Measurements from ENCODE around the gene RIMKLB.

Gene RIMKLB, protein sequence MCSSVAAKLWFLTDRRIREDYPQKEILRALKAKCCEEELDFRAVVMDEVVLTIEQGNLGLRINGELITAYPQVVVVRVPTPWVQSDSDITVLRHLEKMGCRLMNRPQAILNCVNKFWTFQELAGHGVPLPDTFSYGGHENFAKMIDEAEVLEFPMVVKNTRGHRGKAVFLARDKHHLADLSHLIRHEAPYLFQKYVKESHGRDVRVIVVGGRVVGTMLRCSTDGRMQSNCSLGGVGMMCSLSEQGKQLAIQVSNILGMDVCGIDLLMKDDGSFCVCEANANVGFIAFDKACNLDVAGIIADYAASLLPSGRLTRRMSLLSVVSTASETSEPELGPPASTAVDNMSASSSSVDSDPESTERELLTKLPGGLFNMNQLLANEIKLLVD

DNA sequence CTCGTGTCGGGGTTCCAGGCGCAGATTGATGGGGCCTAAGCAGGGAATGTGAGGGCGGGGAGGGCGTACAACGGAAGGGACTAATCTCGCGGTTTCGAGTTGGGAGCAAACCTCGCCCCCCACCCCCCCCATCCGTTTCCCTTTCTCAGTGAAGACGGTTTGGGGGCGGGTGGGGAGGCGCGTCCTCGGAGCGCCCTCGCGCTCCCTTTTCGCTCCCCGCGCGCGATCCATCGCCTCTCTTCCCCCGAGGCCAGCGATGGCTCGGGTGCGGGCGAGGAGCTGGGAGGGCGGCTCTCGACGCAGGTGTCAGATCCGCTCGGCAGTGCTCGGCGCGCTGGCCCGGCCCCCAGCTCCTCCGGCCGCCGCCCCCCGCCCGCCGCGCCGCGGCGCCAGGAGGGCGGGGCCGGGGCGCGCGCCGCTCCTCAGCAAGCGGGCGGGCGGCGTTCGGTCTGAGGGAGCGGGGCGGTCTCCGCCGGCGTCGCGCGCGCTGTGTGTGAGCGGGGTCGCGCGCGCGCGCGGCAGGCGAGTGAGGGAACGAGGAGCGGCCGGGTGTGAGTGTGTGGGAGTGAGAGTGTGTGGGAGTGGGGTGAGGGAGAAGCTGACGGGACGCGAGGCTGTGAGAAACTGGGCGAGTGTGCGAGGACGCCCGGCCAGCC lies at the start of gene RIMKLB:
TSS of gene RIMKLB (plus strand) at position 516 of the 656 bp plus-strand sequence. CDS start 15,876 bp downstream, outside the sequence.
- peak; percentile 77 for DNase-seq

DNA sequence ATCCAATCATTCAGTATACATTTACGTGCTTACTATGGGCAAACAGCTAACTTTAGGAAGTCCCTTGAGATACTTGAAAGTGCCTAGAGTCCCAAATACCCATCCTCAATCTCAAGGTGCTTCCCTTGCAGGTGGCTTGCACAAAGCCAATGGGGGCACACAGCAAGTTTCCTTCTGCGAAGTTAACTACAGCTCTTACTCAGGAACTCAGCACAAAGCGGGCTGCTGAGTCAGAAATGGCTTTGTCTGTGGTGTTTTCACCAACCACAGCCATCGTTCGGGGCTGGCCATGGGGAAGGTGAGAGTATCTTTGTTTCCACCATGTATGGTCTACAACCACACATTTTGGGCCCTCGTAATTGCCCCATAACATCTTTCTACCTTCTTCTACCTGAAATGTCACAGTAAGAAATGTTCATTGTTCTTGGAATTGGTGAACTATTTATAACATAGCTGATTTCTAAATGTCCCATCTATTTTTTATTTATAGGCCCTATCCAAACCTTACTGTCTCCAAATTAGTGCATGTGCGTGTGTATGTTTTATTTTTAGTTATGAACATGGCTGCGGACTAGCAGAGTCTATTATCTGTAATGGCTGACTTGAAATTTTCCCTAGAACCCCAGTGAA lies 49.1 kb upstream of the RIMKLB start:
- peak; percentile 73 for DNase-seq

DNA sequence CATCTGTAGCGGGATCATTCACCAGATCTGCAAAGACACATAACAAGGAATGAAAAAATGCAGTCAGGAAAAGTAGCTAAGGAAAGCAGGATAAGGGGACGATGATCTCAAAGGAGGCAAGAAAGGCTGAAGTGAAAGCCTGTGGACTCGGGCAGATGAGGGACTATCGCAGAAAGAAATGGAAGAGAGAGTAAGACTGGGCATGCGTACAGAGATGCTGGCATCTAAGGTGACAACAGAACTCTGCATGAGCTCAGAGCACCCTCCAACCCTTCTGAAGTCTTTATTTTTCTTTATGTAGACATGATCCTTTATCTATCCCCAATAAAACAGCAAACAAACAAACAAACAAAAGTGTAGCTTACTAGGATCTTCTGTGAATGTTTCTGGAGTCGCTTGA lies 42.4 kb upstream of the RIMKLB start:
- no peak for DNase-seq

DNA sequence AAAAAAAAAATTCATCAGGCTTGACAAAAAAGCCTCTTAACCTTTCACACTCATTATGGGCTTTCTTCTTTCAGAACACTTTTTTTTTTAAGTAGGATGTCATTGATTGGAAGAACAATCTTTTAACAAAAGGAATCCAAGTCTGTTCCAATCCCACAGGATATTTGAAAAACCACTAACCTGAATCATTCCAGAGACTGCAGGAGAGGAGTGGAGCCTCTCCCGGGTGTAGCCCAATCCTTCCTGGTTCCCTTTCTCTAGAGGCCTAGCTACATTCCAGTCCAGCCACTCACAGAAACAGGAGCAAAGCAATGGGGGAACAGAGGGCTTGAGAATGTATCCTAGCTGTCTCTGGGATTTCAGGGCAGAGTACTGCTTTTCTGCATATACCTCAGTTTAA lies 39.4 kb upstream of the RIMKLB start:
- DNase-seq, result no peak

DNA sequence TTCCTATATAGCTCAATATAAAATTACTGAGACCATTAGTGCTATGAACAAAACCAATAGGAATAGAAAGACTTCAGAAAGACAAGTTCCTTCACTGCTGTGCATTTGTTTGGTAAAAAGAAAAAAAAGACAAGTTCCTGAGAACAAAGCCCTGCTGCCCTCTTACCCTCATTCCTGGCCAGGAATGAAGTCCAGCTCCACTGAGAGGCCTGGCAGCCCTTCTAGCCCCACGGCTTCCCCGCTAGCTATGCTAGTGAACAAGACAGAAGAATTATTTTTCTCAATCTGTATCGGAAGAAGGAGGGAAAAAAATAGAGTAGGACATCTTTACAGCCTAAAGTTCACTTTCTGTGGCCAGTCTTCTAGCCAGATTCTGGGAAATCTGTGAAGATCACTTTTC lies 36.8 kb upstream of the RIMKLB start:
- no peak for DNase-seq

DNA sequence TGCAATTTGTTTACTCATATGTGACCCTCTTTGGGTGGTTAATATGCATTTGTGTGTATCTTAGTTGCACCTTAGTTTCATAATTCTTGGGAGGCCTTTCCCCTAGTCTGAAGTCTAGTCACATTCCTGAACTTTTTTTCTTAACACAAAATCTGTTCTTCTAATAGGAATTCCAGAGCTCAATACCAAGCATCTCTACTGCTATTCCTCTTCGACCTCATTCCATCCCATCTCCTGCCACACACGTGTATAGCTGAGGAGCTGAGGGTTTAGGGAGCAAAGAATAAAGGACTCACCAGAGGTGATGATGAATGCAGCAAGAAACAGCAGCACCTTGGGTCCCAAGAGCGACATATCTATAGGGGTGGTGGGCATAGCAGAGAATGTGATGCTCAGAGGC lies 36.0 kb upstream of the RIMKLB start:
- DNase-seq, result no peak

DNA sequence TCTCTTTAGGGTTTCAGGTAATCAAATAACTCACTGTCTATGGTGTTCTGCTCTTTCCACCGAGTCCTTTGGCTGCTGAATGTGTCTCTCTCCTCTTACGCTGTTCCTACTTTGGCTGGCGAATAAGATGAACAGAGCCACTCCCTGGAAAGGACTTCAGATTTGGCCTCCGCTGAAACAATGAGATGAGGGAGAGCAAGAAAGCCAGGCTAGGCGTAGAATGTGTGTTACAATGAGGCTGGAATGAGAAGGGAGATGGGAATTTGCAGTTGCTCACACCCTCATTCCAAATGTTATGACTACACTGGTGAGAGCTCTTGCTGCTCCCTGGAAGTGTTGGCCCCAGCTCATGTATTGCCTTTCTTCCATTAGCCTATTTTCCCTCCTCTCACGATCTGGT lies 35.2 kb upstream of the RIMKLB start, which contains the start of gene MFAP5:
TSS of gene MFAP5 (minus strand) at position 234 of the 400 bp plus-strand sequence. CDS start 722 bp downstream, outside the sequence.
- DNase-seq, result no peak

DNA sequence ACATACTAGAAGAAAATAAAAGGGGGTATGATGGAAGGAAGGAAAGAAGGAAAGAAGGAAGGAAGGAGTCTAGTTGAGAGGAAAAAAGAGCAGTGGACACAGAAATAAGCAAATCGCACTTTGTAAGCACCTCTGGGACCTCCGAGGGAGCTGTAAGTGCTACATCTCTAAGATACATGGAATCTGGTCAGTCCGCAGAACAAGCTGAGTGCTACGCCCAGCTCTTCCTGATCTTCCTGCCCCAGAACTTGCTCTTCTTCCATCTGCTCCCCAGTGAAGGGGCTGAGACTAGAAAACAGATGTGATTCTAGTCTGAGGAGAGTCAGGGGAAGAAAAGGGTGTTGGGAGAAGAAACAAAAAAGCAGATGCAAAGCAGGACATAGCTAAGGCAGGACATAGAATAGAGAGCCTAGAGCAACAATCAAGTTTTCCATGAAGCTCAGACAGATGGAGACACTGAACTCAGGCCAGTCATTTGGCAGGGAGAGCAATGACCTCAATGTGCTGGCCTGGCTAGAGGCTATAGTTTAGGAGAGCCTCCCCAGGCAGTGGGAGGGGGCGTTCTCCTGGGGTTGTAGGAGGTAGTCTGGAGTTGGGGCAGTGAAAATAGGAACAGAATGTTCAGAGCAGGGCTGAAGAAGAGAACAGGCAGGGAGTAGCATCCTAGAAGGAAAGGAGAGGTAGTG lies 33.4 kb upstream of the RIMKLB start:
- no peak for DNase-seq

DNA sequence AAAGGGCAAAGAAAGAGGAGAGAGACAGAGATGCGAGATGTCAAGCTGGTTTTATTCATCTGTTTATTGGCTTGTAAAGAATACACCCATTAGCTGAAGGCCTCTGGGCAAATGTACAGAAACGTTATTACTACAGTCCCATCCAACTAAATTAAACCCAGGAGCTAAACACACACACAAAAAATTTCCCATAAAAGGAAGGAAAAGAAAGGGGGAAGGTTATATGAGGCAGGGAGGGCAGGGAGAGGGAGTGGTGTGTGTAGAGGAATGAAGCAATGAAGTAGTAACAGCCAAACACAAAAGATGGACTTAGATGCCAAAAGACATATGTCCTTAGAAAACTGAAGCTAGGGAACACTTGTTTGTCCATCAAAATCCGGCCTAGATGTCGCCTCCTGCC lies 32.0 kb upstream of the RIMKLB start:
- no peak for DNase-seq

DNA sequence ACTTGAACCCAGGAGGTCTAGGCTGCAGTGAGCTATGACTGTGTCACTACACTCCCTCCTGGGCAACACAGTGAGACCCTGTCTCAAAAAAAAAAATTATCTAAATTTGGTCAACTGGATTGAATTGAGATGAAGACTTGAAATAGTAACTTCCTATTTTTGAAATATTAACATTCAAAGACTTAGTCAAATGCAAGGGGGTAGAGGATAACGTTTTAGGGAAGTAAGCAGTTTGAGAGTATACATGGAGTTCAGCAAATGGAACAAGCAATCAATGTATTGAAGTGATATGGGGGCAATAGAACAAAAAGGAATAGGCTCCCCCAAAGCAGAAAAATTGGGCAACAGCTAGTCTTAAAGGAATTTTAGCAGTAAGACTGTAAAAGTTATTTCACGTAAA lies 30.5 kb upstream of the RIMKLB start:
- DNase-seq, result no peak

DNA sequence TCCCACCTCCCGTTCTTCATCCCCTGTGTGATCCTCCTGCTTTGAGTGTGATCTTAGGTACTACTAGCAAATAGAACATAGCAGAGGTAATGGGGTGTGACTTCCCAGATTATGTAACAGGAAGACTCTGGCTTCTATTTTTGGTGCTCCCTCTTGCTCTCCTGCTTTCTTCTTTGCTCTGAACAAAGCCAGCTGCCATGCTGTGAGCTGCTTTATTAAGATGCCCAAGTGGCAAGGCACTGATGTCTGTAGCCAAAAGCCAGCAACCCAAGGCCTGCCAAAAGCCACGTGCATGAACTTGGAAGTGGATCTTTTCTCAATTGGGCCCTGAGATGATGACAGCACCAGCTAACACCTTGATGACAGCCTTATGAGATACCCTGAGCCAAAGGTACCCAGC lies 29.4 kb upstream of the RIMKLB start:
- no peak for DNase-seq

DNA sequence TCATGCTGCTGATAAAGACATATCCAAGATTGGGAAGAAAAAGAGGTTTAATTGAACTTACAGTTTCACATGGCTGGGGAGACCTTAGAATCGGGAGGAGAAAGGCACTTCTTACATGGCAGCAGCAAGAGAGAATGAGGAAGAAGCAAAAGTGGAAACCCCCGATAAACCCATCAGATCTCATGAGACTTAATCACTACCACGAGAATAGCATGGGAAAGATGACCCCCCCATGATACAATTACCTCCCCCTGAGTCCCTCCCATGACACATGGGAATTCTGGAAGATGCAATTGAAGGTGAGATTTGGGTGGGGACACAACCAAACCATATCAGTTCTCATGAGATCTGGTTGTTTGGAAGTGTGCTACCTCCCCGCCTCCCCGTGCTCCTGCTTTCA lies 25.4 kb upstream of the RIMKLB start:
- no peak for DNase-seq

DNA sequence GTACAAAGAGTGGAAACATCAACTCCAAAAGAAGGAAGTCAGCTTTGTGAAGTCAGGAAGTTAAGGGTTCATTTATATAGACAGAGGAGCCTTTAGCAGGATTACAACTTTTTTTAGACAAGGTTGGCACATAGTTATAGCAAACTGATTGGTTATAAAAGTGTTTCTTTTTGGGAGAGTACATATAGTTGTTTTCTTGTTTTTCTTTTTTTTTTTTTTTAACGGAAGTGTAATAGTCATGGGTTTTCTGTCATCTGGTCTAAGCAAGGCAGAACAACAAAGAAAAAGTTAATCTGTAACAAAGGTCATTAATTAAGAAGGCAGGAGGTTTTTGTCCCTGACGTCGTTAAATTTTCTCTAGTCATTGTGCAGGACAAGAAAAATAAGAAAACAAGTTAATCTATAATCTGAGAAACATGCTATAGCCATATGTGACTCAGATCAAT lies 22.2 kb upstream of the RIMKLB start:
- DNase-seq, result no peak

DNA sequence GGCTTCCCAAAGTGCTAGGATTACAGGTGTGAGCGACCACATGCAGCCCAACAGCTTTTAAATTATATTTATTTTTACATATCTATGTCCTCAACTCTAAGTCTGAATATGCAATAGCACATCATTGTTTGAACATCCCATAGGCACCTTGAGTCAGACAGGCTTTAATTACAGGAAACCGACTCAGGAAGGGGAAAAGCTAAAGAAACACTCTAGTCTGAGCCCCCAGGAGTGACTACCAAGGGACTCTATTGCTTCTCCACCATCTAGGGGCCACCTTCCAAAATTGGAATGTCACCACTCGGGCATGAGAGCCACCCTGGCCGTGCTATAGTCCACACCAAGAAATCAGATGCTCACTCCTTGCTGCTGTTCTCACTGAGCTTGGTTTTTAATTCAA lies 21.1 kb upstream of the RIMKLB start:
- no peak for DNase-seq

DNA sequence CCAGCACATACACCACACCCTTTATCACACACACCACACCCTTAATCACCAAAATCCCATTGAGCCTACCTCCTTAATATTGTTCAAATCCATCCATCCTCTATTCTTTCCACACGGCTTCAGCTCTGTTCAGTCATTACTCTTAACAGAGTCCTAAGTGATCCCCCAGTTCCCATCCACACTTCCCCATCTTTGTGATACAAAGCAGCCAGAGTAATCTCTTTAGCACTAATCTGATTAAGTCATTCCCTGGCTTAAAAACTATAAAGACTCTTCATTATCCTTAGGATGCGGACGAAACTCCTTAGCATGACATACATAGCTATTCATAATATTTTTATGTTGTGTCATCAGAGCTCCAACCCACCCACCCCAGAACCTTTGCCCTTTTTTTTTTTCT lies 20.4 kb upstream of the RIMKLB start:
- no peak for DNase-seq

DNA sequence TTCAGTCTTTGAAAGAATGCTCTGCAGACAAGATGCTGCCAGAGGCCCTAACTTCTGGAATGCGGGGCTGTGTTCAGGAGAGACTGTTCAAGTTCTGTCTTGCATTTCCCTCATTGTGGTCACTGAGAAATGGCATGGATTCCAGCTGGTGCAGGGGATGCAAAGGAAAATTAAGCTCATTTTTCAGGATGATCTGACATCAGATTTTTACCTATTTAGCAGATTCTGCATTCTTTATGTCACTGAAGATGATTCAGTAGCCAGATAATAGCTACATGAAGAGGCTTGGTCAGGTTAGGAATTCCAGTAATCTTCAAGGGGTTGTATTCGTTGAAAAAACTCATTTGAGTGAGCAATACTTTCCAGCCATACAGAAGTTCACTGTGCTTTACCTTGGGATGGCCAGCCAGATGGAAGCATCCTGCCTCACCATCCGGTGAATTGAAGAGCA lies 19.1 kb upstream of the RIMKLB start:
- no peak for DNase-seq

DNA sequence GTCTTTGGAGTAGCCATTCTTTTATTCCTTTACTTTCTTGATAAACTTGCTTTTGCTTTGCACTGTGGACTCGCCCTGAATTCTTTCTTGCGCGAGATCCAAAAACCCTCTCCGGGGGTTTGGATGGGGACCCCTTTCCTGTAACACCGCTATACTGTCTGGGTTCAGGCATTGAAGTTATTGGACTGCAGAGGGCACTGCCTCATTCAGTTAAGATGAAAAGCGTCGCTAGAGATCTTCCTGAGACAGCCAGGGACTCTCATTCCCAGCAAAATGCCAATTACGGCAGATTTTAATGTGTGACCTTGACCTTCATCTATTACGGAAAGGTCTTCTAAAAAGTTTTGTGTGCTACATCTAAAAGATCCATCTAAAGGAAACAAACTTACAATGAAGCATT lies 17.3 kb upstream of the RIMKLB start:
- no peak for DNase-seq

DNA sequence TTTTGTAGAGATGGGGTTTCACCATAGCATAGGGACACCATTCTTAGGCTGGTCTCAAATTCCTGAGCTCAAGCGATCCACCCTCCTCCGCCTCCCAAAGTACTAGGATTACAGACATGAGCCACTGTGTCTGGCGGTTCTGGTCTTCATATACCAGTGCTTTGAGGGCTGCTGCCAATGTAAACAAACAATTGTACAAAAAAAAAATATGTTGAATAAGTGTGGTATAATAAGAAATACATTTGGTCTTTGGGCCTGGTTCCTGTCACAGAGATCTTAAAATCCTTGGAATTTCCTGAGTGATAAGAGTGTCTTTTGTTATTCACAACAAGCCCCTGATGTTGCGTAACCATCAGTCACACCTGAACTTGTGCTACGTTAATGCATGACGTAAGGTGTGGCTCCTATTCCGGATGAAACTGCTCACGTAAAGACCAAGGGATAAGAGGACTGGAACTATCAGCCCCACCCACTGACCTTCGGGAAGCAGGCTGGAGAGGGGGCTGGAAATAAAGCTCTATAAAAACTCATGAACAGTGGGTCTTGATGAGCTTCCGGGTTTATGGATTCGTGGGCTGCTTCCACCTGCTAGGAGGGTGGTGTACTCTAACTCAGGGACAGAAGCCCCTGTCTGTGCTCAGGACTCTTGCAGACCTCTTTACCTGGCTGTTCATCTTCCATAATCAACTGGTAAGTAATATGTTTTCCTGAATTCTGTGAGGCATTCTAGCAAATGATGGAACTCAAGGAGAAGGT lies 16.5 kb upstream of the RIMKLB start:
- no peak for DNase-seq

DNA sequence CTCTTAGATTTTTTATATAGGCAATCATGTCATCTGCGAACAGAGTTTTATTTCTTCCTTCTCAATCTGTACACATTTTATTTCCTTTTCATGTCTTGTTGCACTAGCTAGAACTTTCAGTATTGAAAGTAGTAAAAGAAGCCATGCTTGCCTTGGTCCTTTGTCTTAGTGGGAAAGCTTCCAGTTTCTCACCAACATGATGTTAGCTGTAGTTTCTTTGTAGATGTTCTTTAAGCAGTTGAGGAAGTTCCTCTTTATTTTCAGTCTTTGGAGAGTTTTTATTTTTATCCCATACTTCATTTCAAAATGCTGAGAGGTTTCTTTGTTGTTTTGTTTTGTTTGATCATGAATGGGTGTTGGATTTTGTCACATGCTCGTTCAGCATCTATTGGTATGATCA lies 12.7 kb upstream of the RIMKLB start:
- no peak for DNase-seq

DNA sequence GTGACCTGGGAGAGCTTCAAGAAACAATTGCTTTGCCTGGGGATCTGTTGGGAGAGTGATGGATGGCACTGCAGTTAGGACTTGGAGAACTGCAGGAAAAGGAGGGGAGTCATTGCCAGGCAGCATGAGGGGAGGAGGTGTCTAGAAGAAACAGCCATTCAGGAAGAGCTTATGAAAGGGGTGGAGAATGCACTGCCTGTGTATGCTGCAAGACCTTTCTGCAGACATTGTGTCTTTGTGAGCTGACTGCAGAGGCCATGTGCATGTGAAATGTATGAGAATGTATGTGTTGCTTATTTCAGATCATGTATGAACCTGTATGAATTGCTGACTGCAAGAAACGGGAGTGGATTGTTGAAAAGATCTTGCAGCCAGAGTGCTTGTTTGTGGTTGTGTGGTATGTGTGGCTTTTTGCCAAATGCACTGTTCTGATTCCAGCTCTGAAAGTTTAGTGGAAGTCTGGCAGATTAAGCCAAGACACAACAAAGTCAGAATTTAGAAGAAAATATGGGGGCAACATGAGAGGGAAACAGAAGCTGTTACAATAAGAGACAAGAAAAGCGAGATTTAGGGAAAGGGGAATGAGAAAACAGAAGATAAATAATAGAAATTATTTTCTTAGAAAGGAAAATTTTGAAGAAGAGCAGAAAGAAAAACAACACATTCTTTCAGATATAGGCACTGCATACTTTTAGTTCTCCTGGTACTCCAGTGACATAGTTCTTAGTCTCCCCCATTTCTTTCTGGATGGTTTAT lies 9.8 kb upstream of the RIMKLB start:
- no peak for DNase-seq

DNA sequence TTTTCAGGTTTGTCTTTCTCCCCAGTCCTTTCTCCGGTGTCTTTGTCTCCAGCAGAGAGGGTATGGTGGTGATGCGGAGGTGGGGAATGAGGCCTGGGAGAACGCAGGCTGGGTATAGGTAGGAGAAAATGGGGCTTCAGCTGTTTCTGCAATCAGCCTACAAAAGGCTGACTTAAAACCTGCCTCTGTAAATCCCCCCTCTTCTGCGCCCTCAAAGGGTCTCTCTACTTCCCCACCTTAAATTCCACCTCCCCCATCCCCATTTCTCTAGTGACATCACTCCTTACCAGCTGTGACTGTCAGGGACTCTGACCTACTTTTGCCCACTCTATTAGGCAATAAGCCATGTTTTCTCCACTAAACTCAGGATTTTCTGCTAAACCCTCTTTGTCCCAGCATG lies 8.1 kb upstream of the RIMKLB start:
- DNase-seq, result no peak

DNA sequence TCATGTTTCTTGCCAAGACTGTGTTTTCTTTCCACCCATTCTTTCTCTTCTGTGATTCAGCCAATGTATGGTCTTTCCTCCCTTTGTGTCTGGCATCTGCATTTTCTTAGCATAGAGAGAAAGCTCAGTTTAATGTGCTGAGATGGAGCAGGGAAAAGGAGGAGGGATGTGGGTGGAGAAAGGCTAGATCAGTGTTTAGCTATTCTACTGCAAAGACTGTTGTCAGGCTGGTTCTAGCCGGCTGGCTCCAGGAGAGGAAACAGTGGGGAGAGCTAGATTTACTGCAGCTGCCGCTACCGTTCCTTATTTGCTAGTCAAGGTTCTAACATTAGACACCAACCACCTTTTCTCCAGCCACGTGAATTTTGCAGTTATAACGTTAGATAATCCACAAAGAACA lies 5.2 kb upstream of the RIMKLB start:
- no peak for DNase-seq
